Measurements from ENCODE around the gene PELI2. TPM values are rescaled to one million over a fixed set of nuclear protein-coding genes. Genes with fewer than 3 reads are reported as not detected.

The PELI2 gene
- total and polyA plus RNA-seq, 3 donors from 2014 or later, result 14.5 to 32.5 (median 27.6) TPM

GRCh38 chr14:56331592-56332216 is 213.5 kb downstream of the PELI2 start:
- TF ChIP-seq CTCF (IDR thresholded peaks at IDR 0.05), result no peak
- no peak for TF ChIP-seq POLR2A (IDR thresholded peaks at IDR 0.05)
- 79 to 82% methylated on average over 7 of the region's 7 CpGs for WGBS, 2 donors
- intact Hi-C loops (cut with DNase I; ENCODE audit: low total_unique reads), result no loop called here

GRCh38 chr14:56333359-56334292 is 215.4 kb downstream of the PELI2 start:
- intact Hi-C loops (cut with DNase I; ENCODE audit: low total_unique reads), result no loop called here
- no peak overlapping the region for H3K27ac ChIP-seq
- no peak for DNase-seq

More at GRCh38 chr14:56331592-56332216, 213.5 kb downstream of the PELI2 start:
- Histone ChIP-seq H3K27ac (no peak overlapping the region), H3K36me3 (ENCODE audit: low read depth, missing control alignments) (no peaks in the 10 kb centered on the region), H3K27me3 (no peaks in the 10 kb centered on the region), H3K9me3 (no peaks in the 10 kb centered on the region), H3K4me3 (no peak overlapping the region), H3K4me1 (no peaks in the 10 kb centered on the region)
- DNase-seq, result no peak

GRCh38 chr14:56334458-56334857 is 216.2 kb downstream of the PELI2 start:
- intact Hi-C loops (cut with DNase I; ENCODE audit: low total_unique reads), result no loop called here
- Histone ChIP-seq H3K27me3 (no peaks in the 10 kb centered on the region), H3K4me3 (no peak overlapping the region), H3K36me3 (ENCODE audit: low read depth, missing control alignments) (no peaks in the 10 kb centered on the region), H3K4me1 (no peaks in the 10 kb centered on the region), H3K27ac (no peak overlapping the region), H3K9me3 (no peaks in the 10 kb centered on the region)
- DNase-seq, result no peak
- TF ChIP-seq POLR2A (IDR thresholded peaks at IDR 0.05) (no peak), CTCF (IDR thresholded peaks at IDR 0.05) (no peak)
- WGBS, 2 donors, result 90 to 100% methylated on average over 1 of the region's 1 CpG

More at GRCh38 chr14:56333359-56334292, 215.4 kb downstream of the PELI2 start:
- WGBS, 2 donors, result 78 to 82% methylated on average over 9 of the region's 9 CpGs
- H3K36me3 ChIP-seq (ENCODE audit: low read depth, missing control alignments), result no peaks in the 10 kb centered on the region
- no peak overlapping the region for H3K4me3 ChIP-seq
- H3K9me3 ChIP-seq, result no peaks in the 10 kb centered on the region
- H3K4me1 ChIP-seq, result no peaks in the 10 kb centered on the region
- TF ChIP-seq POLR2A (IDR thresholded peaks at IDR 0.05), result no peak
- TF ChIP-seq CTCF (IDR thresholded peaks at IDR 0.05), result no peak
- H3K27me3 ChIP-seq, result no peaks in the 10 kb centered on the region

GRCh38 chr14:56338674-56339073 is 220.5 kb downstream of the PELI2 start:
- 92 to 100% methylated on average over 4 of the region's 4 CpGs for WGBS, 2 donors
- no peaks in the 10 kb centered on the region for H3K36me3 ChIP-seq (ENCODE audit: low read depth, missing control alignments)
- intact Hi-C loops (cut with DNase I; ENCODE audit: low total_unique reads), result no loop called here
- H3K27ac ChIP-seq, result no peak overlapping the region
- no peak for DNase-seq
- TF ChIP-seq POLR2A (IDR thresholded peaks at IDR 0.05) (no peak), CTCF (IDR thresholded peaks at IDR 0.05) (no peak)
- no peak overlapping the region for H3K4me3 ChIP-seq
- H3K9me3 ChIP-seq, result no peaks in the 10 kb centered on the region
- peaks cover 3% of the 10 kb centered on the region for H3K4me1 ChIP-seq
- no peaks in the 10 kb centered on the region for H3K27me3 ChIP-seq

Measured in testis (tissue), 3 donors.